Stimulated activated CD4-positive, alpha-beta T cell treated with anti-CD3 and anti-CD28 coated beads, Interleukin-12 subunit alpha, Interleukin-12 subunit beta, amount 100 ng/mL, for 48 hours (primary cell): ENCODE data around the gene OR13G1.
"Not testable (repeated sequence)": the region's sequence is repeated elsewhere in the genome, so short reads cannot be mapped to it uniquely, and the experiment has no call there.

Source experiments
- DNase-seq, 3 donors: peaks; one replicate each; pipeline ENCODE4 v3.0.0-alpha.2; 2020; ENCODE audit warnings: low read depth in 2 of 3, low spot score in 1 of 3

OR13G1 gene, protein sequence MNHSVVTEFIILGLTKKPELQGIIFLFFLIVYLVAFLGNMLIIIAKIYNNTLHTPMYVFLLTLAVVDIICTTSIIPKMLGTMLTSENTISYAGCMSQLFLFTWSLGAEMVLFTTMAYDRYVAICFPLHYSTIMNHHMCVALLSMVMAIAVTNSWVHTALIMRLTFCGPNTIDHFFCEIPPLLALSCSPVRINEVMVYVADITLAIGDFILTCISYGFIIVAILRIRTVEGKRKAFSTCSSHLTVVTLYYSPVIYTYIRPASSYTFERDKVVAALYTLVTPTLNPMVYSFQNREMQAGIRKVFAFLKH

DNA sequence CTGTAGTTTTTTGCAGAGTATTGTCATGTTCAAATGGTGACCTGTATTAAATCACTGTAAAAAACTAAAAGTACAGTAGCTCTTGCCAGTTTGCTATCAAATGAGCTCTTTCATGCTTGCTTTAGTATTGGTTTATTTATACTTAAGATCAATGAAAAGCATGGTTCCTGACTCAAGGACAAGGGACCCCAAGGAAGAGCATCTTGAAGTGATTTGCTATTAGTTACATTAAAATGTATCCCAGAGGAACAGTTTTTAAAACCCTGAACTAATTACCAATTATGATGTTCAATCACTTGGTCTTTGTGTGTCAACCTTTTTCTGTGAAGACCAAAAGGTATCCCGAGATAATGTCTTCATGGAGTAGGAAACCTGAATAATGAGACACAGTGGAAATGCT is at the start of gene OR13G1:
OR13G1 (minus strand) TSS at position 101 of the 400 bp plus-strand sequence. CDS start 6,698 bp downstream, outside the sequence.
- no peak for DNase-seq

DNA sequence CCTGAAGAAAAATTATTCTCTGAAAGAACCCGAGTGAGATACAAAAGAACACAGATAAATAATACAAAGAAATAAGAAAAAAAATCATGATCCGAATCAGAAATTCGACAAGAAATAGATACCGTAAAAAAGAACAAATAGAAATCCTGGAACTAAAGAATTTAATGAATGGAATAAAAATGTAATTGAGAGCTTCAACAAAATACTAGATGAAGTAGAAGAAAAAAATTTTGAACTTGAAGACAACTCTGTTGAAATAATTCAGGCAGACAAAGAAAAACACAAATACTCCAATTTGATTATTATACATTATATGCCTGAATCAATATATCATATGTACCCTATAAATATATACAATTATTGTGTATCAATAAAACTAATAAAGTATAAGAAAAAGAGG is 41.7 kb upstream of the OR13G1 start:
- DNase-seq = no peak

DNA sequence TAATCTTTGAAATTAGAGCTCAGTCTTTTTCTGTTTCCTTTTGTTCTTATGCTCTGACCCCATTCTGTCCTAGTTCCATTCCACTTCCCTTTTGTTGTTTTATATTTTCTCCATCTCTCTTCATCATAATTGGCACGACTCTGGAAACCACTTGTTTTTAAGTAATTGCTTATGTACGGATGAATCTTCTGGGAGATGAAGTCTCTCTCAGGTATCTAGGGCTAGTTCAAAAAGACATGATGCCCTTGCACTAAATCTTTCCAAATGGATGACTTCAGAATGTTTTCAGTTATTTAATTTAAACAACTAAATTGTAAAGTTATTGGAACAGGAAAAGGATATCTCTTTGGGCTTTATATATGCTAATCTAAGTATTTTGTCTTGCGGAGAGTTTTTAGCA is 37.0 kb upstream of the OR13G1 start, which contains the start of gene OR6F1:
OR6F1 (minus strand) TSS at position 101 of the 400 bp plus-strand sequence. CDS start 3,891 bp downstream, outside the sequence.
- DNase-seq = no peak

DNA sequence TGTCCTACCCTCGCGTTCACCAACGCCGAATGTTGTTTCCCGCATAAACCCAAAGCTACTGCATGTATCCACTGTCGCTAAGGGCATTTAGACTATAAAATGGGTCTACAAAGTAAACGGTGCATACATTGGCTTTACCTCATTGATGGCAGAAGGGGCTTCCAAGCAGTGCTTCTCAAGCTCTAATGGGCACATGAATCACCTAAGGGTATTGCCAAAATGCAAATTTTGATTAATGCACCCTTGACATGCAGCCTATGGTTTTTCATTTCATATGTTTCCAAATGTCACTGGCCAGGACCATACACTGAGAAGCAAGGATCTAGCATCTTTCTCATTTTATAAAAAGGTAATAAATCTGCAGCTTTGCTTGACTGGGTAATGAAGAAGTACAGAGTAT is 34.2 kb upstream of the OR13G1 start:
- DNase-seq = no peak

DNA sequence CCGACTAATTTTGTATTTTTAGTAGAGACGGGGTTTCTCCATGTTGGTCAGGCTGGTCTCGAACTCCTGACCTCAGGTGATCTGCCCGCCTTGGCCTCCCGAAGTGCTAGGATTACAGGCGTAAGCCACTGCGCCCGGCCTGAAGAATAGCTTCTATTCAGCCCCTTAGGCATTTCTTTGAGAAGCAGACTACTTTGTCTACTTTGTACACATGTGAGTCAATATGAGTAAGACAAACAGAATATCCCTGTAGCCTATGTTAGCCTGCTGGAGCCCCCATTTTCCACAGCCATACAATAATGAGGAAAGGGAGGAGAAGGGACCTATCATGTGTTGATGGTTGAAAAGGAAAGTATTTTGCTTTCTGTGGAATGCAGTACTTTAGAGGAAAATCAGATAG is 31.1 kb upstream of the OR13G1 start:
- DNase-seq = not testable (repeated sequence)

DNA sequence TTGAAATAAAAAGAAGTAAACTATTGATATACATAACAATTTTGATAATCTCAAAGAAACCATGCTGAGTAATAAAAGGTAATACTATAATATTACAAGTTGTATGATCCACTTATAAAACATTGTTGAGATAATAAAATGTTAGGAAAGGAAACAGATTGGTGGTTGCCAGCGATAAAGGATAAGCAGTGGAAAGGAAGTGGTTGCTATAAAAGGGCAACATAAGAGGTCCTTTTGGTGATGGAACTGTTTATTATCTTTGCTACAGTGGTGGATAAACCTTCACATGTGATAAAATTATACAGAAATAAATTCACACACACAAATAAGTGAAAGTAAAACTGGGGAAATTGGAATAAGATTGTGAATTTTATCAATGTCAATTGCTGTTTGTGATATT is 21.8 kb upstream of the OR13G1 start:
- no peak for DNase-seq

DNA sequence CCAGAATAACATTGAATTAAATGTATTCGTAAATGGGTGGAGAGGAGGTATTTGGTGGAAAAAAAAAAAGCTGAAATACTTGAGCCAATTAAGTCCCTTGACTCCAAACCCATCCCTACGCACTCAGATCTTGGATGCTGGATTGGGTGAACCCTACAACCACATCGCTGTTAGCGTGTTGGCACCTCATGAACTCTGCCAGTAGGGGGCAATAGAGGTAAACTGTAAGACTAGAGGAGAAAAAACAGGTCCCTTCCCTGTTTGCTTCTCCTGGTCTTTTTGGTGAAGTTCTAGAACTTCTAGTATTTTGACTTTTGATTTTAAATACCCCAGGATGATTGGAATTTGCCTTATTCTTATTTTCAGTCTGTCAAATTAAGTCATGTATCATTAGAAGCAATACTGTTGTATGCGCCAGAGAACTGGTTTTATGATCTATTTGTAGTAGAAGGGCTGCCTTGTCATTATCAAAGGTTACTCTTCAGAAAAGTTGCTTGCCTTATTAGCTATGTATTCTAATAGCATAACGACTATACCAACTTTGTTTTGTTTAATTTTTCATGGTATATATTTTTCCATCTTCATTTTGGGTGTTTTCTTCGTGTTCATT is 1.9 kb upstream of the OR13G1 start:
- peak; percentile 10 to 41 (median 10) for DNase-seq

DNA sequence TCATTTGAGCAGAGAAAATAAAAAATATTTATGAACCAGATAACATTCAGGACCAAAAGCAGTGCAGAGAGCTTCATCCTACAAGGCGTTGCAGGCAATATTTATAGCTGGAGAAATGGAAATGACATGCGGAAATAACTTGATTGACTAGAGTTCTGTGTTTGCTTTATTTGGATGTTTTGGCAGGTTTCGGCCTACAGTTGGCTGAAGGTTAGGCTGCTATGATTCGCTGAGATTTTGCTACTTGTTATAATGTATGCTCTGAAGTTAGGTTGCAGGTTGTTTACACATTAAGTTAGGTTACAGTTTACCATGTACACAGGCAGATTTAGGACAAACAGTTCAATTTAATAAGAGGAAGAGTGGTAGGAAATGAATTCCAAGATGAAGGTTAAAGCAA is 632 bp upstream of the OR13G1 start:
- no peak for DNase-seq

DNA sequence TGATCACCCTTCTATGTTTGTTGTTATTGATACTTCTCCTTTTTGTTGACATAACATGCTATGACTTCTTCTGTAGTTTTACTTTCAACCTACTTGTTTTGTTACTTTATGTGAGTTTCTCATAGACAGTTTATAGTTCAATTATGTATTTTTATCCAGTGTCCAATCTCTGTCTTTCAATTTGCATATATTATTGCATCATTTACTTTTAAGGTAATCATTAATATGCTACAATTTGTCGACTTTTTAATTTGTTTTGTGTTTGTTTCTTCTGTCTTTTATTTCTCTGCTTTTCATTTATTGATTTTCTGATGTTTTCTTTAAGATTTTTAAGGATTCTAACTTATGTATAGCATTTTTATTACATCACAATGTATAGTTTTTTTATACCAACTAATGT is 10.3 kb downstream of the OR13G1 start:
- DNase-seq = no peak

DNA sequence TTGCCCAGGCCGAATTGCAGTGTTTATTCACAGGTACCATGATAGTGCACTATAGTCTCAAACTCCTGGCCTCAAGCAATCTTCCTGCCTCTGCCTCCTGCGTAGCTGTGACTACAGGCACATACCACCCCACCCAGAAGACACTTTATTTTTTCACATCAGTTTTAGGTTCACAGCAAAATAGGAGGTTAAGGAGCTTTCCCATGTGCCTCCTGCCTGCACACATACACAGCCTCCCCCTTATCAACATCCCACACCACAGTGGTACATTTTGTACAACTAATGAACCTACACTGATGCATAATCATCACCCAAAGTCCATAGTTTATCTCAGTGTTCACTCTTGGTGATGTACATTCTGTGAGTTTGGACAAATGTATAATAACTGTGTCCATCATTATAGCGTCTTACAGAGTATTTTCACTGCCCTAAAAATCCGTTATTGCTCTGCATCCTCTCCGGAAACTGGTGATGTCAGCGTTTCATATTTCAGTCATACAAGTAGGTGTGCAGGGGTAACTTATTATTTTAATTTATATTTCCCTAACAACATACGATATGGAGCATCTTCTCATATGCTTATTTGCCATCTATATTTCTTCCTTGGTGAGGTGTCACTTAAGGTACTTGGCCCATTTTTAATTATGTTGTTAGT is 23.2 kb downstream of the OR13G1 start:
- no peak for DNase-seq

DNA sequence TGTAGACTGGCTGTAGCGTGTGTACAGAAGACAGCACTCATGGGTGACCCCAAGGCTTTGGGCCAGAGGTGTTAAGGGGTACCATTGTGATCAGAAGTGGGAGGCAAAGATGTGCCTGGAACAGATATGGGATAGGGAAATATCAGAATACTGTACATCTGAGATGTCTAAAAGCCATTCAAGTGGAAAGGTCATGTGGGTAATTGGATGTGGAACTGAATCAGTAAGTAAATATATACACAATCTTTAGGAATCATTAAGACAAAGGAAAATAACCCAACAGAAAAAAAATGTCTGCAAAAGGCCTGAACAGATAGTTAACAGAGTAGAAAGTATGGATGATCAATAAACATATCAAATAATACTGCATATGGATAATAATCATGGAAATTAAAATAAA is 26.5 kb downstream of the OR13G1 start:
- no peak for DNase-seq

DNA sequence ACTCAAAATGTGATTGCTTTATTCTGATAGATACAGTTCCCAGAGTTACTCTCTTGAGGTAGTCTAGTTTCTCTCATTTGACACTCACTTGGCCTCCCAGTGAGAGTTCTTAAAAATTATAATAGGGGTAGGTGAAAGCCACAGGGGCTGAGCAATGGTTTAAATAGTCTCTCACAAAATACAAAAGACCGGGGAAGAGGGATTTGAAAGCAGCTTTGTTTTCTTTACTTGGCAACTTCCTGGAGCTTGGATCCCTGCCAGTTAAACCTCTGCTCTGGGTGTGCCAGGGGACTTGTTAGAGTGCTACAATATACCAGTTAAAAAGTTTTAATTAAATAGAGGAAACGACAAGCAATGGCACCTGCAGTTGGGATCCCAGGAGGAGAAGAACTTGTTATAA is 31.7 kb downstream of the OR13G1 start:
- DNase-seq = no peak

DNA sequence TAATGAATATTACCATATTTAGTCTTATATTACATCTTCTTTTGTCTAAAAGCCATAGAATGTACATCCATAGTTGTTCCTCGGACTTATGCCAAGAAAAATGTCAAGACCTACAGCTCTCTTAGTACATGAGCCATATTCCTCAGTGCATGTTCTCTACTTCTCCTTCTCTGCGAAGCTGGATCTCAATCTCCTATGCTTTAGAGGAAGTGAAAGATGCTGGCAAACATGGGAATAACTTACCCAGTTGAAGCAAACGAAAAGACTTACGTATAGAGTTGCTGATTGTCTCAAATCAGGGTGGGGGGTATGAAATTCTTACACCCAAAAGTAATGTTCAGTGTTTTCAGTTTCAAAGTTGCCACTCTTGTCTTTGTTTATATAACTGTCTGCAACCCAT is 32.7 kb downstream of the OR13G1 start:
- DNase-seq = no peak

DNA sequence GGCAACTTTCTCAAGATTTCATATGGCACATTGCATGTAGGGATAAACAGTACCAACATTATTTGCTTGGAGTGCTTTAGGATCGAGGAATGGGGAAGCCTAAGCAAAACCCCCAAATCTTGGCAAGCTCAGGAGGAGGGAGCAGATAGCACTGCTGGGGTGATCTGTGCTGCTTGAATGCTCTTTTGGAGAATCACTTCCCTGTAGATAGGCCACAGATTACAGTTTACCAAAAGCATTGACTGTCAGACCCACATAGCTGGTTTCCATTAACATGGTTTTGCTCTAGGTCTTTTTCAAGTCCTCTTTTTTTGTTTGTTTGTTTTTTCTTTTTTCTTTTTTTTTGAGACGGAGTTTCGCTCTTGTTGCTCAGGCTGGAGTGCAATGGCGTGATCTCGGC is 36.8 kb downstream of the OR13G1 start:
- DNase-seq = no peak

DNA sequence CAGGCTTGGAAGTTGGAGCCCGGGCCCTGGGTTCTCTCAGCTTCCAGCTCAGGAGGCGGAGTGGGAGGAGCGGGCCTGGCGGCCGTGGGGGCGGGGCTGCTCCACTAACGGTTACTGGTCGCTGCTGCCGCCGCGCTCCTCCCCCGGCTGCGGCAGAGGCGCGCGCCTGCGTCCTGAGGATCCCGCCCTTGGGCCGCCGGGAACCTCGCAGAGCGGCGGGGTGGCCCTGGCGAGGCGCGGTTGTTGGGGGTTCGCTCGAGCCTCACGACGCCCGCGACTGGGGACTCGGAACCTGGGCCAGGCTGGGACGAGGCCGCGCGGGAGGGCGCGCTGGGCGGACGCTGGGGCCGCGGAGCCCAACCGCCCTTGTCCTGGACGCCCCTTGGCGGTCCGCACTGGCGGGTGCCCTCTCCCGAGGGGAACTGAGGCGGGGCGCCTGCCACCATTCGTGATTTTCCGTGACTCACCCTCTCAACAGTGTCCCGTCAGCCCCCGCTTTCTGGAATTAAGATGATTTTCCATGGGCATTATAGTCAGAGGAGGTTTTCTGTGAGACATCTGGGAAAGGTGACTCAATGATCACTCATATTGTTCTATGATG is 40.1 kb downstream of the OR13G1 start:
- DNase-seq = peak in 2 of 3 donors; percentile 8 to 14

DNA sequence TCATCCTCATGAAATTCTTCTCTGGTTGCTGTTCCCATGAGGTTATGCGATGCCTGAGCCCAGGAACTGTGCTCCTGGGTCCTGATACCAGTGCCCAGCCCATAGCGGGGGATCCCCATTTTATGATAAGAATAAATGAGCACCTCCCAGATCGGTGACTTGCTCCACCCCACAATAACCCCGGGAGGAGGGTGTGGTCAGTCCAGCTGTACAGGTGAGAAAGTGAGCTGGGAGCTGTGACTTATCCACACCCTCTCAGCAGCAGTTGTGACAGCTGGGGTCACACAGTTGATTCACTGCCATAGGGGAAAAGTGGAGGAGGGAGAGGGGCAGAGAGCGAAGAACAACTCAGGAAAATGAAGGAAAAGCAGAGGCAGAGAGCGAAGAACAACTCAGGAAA is 40.8 kb downstream of the OR13G1 start:
- DNase-seq = no peak

DNA sequence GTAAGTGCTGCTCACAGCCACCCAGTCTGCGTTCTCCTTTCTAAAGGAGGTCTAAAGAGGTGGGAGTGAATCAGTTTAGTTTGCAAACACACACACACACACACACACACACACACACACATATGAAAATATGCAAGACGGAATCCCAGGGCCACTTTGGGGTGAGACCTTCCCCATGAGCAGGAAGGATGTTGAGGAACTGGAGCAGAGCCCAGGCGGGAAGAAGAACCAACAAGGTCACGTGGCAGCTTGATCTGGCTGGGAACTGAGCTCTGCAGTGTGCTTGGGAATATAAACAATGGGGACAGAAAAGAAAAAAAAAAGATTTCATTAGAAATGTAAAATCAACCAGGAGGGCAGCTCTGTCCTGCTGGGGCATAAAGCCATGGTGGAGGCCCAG is 41.5 kb downstream of the OR13G1 start:
- DNase-seq = no peak

DNA sequence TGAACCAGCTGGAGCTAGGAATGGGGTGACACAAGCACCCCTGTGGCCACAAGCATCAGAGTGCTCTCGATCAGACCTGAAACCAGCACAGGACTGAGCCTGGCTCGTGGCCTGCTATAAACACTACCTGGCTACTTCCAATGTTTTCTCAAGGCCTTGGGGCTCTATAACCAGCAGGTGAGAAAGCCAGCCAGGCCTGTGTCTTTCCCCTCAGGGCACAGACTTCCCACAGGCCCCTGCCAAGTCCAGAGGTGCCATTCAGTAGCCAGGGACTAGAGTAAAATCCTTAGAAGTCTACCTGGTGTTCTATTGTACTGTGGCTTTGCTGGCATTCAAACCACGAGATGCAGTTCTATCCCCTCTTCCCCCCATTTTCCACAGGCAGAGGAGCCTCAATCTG is 51.6 kb downstream of the OR13G1 start:
- DNase-seq = no peak
